Hypothalamus (tissue), 51 donors: Measurements from ENCODE around the gene EML6.
"Not testable (repeated sequence)": the region's sequence is repeated elsewhere in the genome, so short reads cannot be mapped to it uniquely, and the experiment has no call there.

ENCODE experiments used
- DNase-seq, 51 donors: peaks; one replicate each; lab custom pipeline; 2025; lab: John Stamatoyannopoulos, UW

Gene EML6

DNA sequence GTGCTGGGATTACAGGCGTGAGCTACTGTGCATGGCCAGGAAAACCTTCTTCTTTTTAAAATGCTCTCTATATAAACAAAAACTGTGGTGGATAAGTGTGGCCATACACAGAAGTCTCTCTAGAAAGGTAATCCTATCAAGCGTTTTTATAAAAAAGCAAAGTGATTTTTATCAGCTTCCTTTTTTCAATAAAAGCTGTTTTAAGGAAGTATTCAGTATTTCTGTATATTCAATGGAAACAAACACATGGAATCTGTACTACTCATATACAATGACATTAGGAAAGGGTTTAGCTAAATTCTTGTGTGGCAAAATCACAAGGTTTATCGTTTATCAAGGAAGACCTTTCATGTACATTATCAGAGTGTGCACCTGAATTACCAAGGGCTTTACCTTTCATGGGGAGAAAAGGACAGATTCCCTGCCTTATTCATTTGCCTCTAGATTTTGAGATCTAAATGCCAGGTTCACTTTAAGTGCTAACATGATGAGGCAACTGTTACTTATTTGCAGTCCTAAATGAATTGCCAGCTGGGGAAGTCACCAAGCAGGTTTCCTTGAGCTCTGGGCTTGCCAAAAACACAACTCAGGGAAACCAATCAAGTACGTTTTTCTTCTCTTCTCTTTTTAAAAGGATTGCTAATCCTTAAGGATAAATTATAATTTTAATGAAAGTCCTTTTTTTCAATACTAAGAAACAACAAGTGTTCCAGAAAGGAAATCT is 256.0 kb downstream of the EML6 start:
- no peak for DNase-seq

DNA sequence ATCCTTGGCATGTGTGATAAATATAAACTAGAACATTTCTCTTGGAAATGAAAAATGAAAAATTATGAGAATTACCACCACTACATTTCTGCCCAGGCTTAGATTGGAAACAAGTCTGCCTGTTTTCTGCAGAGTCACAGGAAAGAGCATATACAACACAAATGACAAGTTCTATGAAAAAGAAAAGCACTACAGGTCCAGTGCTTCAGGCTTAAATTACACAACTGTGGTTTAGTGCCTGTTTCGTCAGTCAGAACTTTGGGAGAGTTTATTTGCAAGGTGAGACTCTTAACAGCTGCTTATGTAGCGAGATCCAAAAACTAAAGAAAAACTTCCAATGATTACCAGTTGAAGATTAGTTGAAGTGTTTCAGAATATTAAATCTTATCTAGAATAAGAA is 257.9 kb downstream of the EML6 start:
- no peak for DNase-seq

DNA sequence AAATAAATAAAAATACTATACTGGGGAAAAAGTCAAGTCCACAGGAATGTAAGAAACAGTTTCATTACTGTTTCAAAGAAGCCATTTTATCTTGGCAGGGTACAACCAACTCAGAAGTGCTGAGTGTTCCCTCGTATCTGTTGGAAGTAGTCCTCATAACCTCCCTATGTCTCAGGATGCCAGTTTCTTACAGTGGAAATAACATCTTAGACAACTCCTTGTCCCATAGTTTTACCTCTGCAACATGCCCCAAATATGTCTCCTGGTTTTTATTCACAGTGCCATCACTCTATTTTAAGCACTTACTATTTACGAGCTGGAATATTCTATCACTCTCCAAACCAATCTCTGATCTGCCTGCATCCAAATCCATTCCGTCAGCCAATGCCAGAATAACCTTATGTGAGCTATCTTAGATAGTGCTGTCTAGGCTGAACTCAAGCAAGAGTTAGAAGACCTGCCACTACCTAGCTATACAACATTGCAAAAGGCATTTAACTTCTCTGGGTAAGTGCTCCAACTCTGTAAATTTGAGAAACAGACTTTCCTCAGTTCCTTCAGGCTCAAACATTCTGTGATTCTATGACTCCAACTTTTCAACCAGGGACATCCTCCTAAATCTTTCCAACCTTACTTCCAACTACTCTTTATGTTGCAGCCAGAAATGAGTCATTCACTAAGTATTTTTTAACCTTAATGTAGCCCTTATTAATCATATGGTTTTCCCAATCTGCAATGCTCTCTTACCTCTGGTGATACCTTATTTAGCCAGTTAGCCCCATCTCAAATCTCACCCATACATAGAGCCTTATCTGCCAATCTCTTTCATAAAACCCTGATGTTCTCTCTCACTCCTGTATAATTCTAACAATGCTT is 260.1 kb downstream of the EML6 start:
- no peak for DNase-seq

DNA sequence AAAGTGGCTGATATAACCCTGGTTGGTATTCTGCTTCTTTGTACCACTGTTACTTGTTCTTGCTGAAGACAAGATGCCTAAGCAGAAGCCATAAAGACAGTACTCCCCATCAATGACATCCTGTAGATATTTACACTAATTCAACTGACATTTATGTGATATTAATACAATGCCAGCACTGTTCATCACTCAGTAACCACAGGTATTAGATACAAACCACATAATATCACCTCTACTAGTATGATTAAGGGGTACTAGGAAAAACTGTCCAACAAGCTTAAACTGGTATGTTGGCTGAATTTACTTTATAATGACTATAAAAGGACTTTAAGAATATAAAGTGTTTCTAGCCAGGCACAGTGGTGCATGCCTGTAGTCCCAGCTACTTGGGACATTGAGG is 261.0 kb downstream of the EML6 start:
- DNase-seq: no peak

DNA sequence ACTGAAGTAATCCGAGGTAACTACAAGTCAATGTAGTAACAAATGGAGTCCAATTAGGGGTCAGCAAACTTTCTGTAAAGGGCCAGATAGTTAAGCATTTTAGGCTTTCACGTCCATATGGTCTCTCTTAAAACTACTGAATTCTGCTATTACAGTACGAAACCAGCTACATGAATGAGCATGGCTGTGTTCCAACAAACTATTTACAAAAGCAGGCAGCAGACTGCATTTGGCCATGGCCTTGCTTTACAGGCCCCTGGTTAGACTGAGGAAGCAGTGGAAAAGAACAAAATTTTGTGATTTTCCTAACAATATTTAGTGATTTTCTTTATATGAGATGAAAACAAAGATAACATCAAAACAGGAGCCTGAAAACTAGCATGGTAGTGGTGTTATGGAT is 262.8 kb downstream of the EML6 start:
- DNase-seq: no peak

- no peak for DNase-seq
These were observed 265.1 kb downstream of the EML6 start for GRCh38 chr2:54988612-54989011.

GRCh38 chr2:54990694-54991093 is 267.2 kb downstream of the EML6 start:
- not testable (repeated sequence) for DNase-seq

DNA sequence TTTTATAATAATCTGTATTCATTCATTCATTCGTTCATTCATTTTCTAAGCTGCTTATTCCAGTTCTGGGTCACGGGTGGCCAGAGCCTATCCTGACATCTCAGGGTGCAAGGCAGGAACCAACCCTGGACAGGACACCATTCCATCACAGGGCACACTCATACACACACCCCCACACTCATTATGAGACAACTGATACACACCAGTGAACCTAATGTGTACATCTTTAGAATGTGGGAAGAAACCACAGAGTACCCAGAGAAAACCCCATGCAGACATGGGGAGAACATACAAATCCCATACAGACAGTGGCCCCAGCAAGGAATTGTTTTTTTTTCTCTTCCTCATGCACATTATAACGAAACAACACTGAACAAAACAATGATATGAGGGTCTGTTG is 272.1 kb downstream of the EML6 start:
- no peak for DNase-seq

- DNase-seq: no peak
These were observed 274.4 kb downstream of the EML6 start for GRCh38 chr2:54997826-54998225.

- DNase-seq: peak in 1 of 51 donors; percentile 34
These were observed 275.7 kb downstream of the EML6 start for GRCh38 chr2:54999182-54999581.

GRCh38 chr2:55000341-55000740 is 276.9 kb downstream of the EML6 start:
- no peak for DNase-seq

DNA sequence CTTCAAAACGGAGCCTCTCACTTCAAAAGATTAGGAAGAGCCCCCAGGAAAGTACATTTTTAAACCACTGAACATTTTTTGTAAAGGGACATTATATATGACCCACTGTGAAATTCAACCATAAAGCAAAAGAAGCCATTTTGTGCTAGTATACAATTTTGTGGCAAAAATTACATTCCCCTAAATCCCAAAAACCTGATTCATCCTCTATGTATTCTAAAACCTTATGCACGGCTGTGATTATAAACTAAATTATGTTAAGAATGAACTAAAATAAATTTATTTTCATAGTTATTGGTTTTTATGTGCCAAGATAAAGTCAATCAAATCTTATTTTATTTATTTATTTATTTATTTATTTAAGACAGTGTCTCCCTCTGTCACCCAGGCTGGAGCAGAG is 278.3 kb downstream of the EML6 start:
- DNase-seq: no peak

- no peak for DNase-seq
These were observed 280.5 kb downstream of the EML6 start for GRCh38 chr2:55003706-55004639.

GRCh38 chr2:55006306-55006705 is 282.8 kb downstream of the EML6 start:
- DNase-seq: no peak

DNA sequence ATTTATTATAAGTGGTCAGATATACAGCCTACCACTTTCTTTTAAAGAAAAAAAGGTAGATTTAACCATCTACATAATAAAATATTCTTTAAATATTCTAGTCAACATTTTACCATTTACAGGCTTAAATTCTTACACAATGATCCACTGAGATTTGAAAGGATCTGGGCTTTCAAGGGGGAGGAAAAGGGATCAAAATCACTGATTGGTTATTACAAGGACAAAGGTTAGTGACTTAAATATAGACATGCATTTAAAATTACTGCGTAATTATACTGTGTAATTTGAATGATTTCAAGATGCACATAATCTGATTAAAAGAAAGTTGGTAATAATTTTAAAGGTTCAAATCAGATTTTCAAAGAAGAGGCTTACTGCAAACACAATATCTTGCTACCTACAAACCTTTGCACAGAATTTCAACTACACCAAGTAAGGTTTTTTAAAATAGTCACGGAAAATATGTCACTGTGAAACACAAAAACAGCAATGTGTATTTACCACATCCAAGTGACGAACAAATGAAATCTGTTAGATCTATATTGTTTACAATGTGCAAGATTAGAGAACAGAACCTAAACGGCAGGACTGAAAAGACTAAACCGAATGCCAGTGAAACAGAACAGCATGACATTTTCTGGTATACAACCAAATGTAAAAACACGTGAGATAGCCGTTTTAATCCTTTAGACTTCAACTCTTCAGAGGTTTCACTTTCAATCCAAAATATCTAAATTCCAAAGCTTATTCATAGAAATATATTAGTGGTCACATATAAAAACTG is 286.0 kb downstream of the EML6 start:
- no peak for DNase-seq

- DNase-seq: peak in 30 of 51 donors; percentile 8 to 75 (median 33)
These were observed 286.7 kb downstream of the EML6 start for GRCh38 chr2:55010149-55010591.

- peak in 1 of 51 donors; percentile 5 for DNase-seq
These were observed 287.5 kb downstream of the EML6 start for GRCh38 chr2:55010915-55011314.

DNA sequence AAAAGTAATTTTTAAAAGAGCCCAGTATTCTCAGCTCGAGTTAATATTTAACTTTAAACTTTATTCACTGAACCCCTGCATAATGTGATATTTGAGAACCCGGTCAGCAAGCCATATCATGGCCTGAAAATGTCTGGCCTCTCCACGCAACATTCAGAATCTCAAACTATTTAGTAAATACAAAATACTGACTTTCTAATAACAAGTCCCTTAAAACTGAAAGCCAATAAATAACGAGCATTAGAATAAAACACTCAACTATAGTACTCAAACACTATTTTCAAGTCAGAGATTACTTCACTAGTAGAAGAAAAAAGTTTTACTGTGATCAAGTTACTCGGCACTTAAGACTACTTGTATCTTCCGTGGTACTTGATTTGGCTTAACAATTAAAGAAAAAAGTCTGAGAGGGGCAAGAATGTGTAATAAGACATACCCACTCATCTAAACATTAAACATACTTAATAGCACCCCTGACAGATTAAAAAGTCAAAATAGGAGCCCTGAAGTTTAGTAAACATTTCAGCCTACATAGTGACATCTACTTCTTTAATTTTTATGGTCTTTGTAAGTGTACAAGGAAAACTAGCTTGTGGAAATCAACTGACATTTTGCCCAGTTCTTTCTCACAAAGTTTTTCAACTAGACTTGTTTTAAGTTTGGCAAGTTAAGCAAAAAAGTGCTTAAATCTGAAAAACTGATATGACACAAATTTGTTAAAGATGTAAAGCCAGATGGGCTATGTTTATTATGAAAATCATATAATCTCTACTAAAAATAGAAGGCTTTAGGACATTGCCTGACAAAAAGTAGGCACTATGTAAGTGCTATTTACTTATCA is 288.6 kb downstream of the EML6 start:
- no peak for DNase-seq
